Urinary bladder (tissue), 4 donors: ENCODE results near the gene SLC25A21. TPM values are rescaled to one million over a fixed set of nuclear protein-coding genes. Genes with fewer than 3 reads are reported as not detected.

Experiments used
- DNase-seq: peaks from one replicate; pipeline ENCODE4 v3.0.0-alpha.2; 2015; ENCODE audit errors: extremely low spot score
- H3K27ac ChIP-seq: one replicate; pipeline ENCODE4 v1.5.1; 2013; ENCODE audit warnings: low read depth, mild to moderate bottlenecking, moderate library complexity
- H3K36me3 ChIP-seq: one replicate; pipeline ENCODE4 v1.6.1; 2013; ENCODE audit warnings: mild to moderate bottlenecking, moderate library complexity; ENCODE audit not compliant: insufficient read depth
- H3K4me1 ChIP-seq: one replicate; pipeline ENCODE4 v1.6.1; 2013; ENCODE audit warnings: mild to moderate bottlenecking, moderate library complexity; ENCODE audit not compliant: insufficient read depth
- H3K4me3 ChIP-seq: one replicate; pipeline ENCODE4 v1.5.1; 2013; ENCODE audit warnings: low read depth, low read length
- WGBS: extraction: QIAGEN DNeasy Blood & Tissue Kit; methylation state at CpG from one replicate; pipeline ENCODE4 v1.1.7; 2013; 5-methylcytosine and 5-hydroxymethylcytosine counted together
- polyA plus RNA-seq: library from polyadenylated mRNA; stranded (reverse); fragments of 200-250 nt; gene quantifications from one replicate; pipeline ENCODE4 v1.2.3, GENCODE V29; 2013
- total RNA-seq: library from RNA; depleted of rRNA; stranded (reverse); fragments of >200 nt; gene quantifications from one replicate; pipeline ENCODE4 v1.2.3, GENCODE V29; 2014
- donor health status: healthy with polysubstance abuse.
- donor health status: healthy.

SLC25A21 gene
- total and polyA plus RNA-seq, 2 donors, result 0.72 to 1.8 TPM

DNA sequence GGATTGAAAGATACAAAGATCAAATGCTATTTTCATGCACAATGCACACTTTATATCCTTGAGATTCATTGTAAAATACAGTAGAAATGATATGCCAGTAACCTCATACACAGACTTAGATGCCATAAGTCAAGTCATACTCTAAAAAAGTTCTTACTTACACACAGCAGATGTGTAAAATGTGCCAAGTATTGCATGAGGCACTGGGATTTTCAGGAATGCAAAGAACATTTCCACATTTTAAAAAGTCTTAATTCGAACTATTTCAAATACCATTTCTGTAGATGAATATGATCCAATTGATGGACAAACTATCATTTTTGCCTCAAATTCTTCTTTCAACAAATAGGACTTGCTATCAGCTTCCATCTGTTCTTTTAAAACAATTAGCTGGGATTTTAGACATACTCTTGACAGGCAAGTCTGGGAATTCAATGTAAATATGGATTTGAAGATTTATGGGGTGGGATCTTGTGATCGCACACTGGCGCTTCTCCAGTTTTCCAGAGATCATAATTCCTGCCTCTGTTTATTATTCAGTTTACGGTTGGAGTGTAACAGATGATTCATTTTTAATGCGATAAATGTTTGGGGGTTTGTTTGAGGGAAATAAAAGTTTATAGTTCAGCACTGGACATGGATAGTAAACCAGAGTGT lies 326.9 kb downstream of the SLC25A21 start:
- 26% methylated on average over 5 of the region's 5 CpGs for whole genome bisulfite sequencing
- Histone ChIP-seq H3K4me3 (no peak overlapping the region), H3K36me3 (no peaks in the 10 kb centered on the region), H3K4me1 (no peaks in the 10 kb centered on the region), H3K27ac (no peak overlapping the region)
- no peak for DNase-seq

DNA sequence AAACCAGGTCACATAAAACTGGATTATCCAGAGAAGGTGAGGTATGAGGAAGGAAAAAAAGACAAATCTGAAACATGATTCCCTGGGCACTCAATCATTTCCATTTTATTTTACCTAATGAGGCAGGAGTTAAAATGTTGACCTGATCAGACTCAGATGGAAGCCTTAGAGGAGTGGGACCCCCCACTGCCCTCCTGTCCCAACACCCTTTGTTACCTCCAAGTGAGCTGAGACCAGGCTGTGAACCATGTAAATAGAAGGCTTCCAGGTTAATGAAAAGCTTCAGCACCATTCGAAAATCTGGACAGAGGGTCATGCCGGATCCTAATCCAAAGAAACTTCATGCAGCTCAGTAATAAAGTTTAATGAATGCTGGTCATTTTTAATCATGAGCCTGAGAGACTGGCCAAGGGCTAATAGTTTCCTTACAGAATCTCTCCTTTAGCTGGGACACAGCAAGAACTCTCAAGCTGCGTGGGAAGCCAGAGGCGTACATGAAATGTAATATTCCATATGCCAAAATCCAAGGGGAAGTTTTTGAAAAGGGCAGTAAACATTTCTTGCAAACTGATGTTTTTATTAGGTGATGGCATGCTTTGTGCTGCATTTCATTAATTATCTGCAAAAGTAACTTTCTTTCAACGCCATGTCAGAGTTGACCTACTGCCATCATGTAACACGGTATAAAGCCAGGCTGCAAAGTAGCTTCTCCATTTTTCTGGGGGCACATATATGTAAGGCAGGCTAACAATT lies 327.8 kb downstream of the SLC25A21 start:
- Histone ChIP-seq H3K4me3 (no peak overlapping the region), H3K27ac (no peak overlapping the region), H3K36me3 (no peaks in the 10 kb centered on the region), H3K4me1 (no peaks in the 10 kb centered on the region)
- DNase-seq, result no peak
- WGBS, result 30% methylated on average over 6 of the region's 6 CpGs

DNA sequence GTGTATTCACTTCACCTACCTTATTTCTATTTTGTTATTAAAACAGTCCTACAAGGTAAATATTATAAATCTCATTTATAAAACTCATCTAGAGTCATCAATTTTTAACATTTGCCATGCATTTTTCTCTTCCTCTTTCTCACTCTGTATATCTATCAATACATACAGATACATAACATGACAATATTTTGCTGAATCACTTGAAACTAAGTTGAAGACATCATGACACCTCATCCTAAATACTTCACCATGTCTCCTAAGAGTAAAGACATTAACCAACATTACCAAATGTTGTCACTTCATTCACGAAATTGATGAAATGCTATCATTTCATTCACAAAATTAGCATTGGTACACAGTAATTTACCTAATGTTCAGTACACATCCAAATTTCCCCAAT lies 329.0 kb downstream of the SLC25A21 start:
- no peaks in the 10 kb centered on the region for H3K36me3 ChIP-seq
- DNase-seq, result no peak
- no peak overlapping the region for H3K4me3 ChIP-seq
- H3K27ac ChIP-seq, result no peak overlapping the region
- no peaks in the 10 kb centered on the region for H3K4me1 ChIP-seq
- 84% methylated on average over 1 of the region's 1 CpG for WGBS

DNA sequence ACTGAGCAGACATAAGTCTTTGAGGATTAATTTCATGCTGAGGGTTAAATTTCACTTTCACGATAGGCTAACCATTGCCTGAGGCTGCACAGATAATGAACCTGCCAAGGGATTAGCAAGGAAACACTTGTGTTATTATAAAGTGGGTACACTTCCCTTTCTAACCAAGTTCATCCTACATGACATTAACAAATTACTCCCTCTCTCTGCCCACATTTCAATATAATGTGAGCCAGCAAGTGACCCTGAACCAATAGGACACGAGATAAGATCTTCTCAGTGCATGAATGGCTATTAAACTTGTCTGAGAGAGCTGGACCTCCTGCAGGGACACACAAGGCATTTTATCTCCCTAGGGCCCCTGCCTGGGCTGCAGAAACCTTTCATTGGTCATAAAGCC lies 337.3 kb downstream of the SLC25A21 start:
- Histone ChIP-seq H3K4me3 (no peak overlapping the region), H3K27ac (no peak overlapping the region), H3K4me1 (no peaks in the 10 kb centered on the region), H3K36me3 (no peaks in the 10 kb centered on the region)
- 42% methylated on average over 2 of the region's 2 CpGs for WGBS
- DNase-seq, result no peak

DNA sequence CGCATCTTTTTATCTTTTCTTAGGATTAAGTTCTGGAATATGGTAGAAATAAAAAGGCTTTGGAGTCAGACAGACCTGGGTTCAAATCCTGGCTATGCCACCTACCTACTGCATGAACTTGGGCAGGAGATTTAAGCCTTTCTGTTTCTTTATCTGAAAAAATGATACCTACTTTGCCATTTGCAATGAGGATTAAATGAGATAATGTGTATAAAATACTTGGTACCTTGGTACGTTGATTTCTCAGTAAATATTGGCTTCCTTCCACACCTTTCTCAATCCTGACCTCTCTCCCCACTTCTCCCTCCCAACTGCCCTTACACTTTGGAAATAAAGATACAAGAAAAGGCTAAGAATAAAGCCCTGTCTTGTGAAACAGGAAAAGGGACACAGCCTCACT lies 338.1 kb downstream of the SLC25A21 start:
- H3K27ac ChIP-seq, result no peak overlapping the region
- 81% methylated on average over 2 of the region's 2 CpGs for WGBS
- no peak for DNase-seq

DNA sequence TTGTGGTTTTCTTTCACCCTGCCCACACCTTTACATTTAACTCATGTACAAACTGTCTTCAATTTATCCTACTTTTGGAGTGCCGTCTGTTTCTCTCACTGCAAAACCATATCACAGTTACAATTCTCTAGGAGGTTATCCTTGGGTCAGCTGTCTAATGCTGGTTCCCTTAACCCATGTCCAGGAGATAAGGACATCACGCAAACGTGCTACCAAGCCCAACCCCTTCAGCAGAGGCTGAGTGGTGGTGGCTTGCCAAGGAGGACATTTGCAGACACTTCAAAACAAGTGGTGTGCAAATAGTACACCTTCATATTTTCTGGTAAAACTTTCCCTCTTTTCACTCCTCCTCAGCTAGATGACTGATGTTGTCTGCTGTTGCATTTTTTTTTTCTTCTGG lies 342.9 kb downstream of the SLC25A21 start:
- no peak overlapping the region for H3K4me3 ChIP-seq
- H3K4me1 ChIP-seq, result no peaks in the 10 kb centered on the region
- H3K36me3 ChIP-seq, result no peaks in the 10 kb centered on the region
- no peak overlapping the region for H3K27ac ChIP-seq
- 54% methylated on average over 3 of the region's 3 CpGs for WGBS
- no peak for DNase-seq

More for the DNA sequence above, 338.1 kb downstream of the SLC25A21 start:
- no peaks in the 10 kb centered on the region for H3K4me1 ChIP-seq
- H3K4me3 ChIP-seq, result no peak overlapping the region
- H3K36me3 ChIP-seq, result no peaks in the 10 kb centered on the region

GRCh38 chr14:36827861-36828260 lies 344.5 kb downstream of the SLC25A21 start:
- Histone ChIP-seq H3K4me3 (no peak overlapping the region), H3K36me3 (no peaks in the 10 kb centered on the region), H3K27ac (no peak overlapping the region), H3K4me1 (no peaks in the 10 kb centered on the region)
- 0% methylated on average over 2 of the region's 2 CpGs for WGBS
- no peak for DNase-seq

DNA sequence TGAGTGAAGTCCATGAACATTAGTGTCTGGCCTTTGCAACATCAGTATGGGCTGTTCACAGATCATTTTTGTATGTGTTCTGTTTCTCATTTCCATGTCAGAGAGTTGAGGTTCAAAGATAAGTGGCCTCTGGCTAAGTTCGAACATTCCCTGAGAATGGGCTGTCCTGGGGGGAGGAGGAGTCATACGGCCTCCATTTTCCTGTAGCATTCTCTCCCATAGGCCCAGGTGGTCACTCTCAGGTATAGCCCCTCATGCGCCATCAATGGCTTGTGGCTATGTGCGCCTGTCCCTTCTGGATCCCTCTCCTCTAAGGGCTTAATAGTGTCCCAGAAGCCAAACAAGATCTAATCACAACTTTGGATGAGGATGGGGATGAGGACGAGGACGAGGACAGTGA lies 345.8 kb downstream of the SLC25A21 start:
- Histone ChIP-seq H3K36me3 (no peaks in the 10 kb centered on the region), H3K4me3 (no peak overlapping the region), H3K27ac (no peak overlapping the region), H3K4me1 (no peaks in the 10 kb centered on the region)
- WGBS, result 87% methylated on average over 6 of the region's 6 CpGs
- no peak for DNase-seq

GRCh38 chr14:36824854-36825253 lies 347.6 kb downstream of the SLC25A21 start:
- no peak for DNase-seq
- no peaks in the 10 kb centered on the region for H3K36me3 ChIP-seq
- no peak overlapping the region for H3K4me3 ChIP-seq
- no peak overlapping the region for H3K27ac ChIP-seq
- no peaks in the 10 kb centered on the region for H3K4me1 ChIP-seq
- WGBS, result 93% methylated on average over 4 of the region's 4 CpGs

DNA sequence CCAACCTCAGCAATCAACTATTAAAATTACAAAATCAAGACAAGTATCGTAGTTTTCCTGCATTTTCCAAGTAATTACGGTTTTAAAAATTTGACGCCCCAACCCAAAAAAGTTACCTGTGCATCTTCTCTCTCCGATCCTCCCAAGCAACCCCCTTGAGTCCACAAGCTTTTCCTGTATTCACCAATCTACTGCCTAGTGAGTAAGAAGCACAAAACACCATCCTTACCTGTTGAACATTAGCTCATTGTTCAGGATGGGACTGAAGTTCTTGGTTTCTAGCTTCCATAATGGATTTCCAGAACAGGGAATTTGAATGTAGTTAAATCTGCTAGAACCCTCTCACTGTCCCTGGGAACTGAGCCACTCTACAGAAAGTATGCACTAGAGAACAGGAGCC lies 348.8 kb downstream of the SLC25A21 start:
- H3K4me1 ChIP-seq, result no peaks in the 10 kb centered on the region
- 73% methylated on average over 4 of the region's 4 CpGs for WGBS
- DNase-seq, result no peak

DNA sequence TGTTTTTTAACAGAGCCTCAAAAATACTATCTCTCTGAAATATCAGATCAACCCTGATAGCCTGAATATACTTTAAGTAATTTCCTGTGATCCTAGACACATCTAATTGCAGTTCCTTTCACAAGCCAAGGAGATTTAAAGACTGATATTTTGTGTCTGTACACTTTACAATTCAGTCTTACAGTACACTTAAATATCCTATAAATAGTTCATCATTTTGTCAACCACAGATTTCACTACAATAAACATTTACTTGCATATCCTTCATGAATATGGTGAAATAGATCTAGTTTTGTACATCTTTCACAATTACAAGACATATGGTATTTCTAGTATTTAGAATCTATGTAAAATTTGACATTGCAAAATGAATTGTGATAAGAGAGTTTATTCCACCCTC lies 349.7 kb downstream of the SLC25A21 start:
- H3K36me3 ChIP-seq, result no peaks in the 10 kb centered on the region
- H3K4me3 ChIP-seq, result no peak overlapping the region
- no peak for DNase-seq
- H3K4me1 ChIP-seq, result no peaks in the 10 kb centered on the region
- no peak overlapping the region for H3K27ac ChIP-seq

More for the DNA sequence above, 348.8 kb downstream of the SLC25A21 start:
- Histone ChIP-seq H3K36me3 (no peaks in the 10 kb centered on the region), H3K4me3 (no peak overlapping the region), H3K27ac (no peak overlapping the region)

DNA sequence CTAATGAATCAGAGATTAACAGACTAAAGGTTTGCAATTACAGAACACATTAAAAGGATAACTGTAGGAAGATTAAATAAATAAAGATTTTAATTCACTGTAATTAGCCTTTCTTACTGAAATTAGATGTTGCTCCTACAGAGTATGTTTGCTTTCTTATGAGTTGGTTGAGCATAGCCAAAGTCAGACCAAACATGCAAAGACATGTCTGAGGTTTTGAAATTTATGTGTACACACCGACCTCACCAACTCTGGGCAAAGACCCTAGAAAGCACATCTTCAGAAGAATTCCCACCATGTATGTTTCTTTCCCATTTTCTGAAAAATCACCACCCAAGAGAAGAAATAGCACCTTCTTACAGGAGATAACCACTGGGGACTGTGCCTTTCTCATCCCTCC lies 351.5 kb downstream of the SLC25A21 start:
- Histone ChIP-seq H3K4me3 (no peak overlapping the region), H3K4me1 (no peaks in the 10 kb centered on the region), H3K36me3 (no peaks in the 10 kb centered on the region), H3K27ac (no peak overlapping the region)
- DNase-seq, result no peak
- whole genome bisulfite sequencing, result 85% methylated on average over 1 of the region's 1 CpG

DNA sequence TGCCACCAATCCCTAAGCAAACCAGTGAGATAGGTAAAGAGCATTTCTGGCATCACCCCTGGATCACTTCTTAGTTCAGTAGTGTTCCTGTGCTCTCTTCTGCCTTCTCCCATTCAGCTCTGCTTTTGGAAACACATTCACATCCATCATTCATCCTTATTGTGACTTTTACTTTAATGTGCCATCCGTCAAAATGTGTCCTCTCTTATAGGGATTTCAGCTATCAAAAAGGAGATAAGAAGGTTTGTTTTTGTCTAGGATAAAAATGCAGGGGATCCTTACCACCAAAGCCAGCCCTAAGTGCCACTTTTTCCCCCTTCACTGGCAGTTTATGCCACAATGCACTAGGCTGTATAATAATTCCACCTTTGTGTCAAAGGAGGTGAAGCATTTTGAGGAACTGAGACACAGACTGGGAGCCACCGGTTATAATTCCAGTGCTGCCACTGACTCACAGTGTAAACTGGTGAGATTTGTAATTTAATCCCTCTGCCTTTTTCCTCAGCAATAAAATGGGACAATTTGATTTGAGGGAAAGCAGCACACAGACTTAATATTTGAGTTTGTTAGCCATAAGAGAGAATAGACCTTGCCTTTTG lies 352.2 kb downstream of the SLC25A21 start:
- Histone ChIP-seq H3K27ac (no peak overlapping the region), H3K4me1 (no peaks in the 10 kb centered on the region), H3K4me3 (no peak overlapping the region), H3K36me3 (no peaks in the 10 kb centered on the region)
- DNase-seq, result no peak
- WGBS, result 44% methylated on average over 2 of the region's 2 CpGs

DNA sequence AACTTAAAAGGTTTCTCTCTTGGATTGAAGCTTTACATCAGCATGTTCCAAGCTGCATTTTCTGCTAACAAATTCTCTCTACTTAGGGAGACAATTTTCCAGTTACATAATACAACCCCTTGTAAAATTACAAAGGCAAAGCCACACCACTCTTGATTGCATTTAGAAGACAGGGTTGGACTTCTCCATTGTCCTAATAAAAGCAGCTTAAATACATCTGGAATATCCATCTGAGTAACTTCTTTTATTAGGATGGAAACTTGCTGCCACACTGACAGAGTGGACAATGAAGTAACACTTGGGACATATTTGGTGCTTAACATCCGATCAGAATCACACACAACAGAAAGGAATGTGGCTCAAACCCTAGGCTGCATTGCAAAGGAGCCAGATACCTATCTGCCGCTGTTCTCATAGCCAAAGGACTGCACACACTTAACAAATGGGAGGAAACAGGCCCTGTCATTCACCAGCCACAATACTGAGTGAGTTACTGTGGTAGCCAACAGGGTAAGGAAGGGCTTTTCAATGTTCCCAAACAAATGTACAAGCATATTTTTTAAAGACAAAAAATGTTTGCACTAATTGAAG lies 353.5 kb downstream of the SLC25A21 start:
- Histone ChIP-seq H3K27ac (no peak overlapping the region), H3K4me1 (no peaks in the 10 kb centered on the region), H3K4me3 (no peak overlapping the region), H3K36me3 (no peaks in the 10 kb centered on the region)
- WGBS, result 38% methylated on average over 2 of the region's 2 CpGs
- DNase-seq, result no peak
